SJSA1 (cell line): Measurements from ENCODE around the gene MLC1. TPM values are rescaled to one million over a fixed set of nuclear protein-coding genes. Genes with fewer than 3 reads are reported as not detected.

Experiments
- DNase-seq, 2 experiments: peaks; one replicate each; pipeline ENCODE4 v3.0.0-alpha.2; 2015 to 2020; ENCODE audit warnings: low spot score in 2 of 2, low read depth in 1 of 2
- H3K27ac ChIP-seq: fragments of 250-450 bp; sonication (Bioruptor Pico); 2 replicates; pipeline ENCODE4 v1.5.1; 2020; ENCODE audit warnings: mild to moderate bottlenecking, moderate library complexity
- H3K27me3 ChIP-seq: fragments of 250-450 bp; sonication (Bioruptor Pico); replicated peaks from 2 replicates; pipeline ENCODE4 v1.5.1; 2020; ENCODE audit warnings: mild to moderate bottlenecking, moderate library complexity
- H3K36me3 ChIP-seq: fragments of 250-450 bp; sonication (Bioruptor Pico); 2 replicates; pipeline ENCODE4 v1.5.1; 2020; ENCODE audit warnings: mild to moderate bottlenecking
- H3K4me1 ChIP-seq: fragments of 250-450 bp; sonication (Bioruptor Pico); replicated peaks from 2 replicates; pipeline ENCODE4 v1.6.1; 2021; ENCODE audit warnings: mild to moderate bottlenecking
- H3K4me3 ChIP-seq: fragments of 250-450 bp; sonication (Bioruptor Pico); 2 replicates; pipeline ENCODE4 v1.5.1; 2020; ENCODE audit warnings: mild to moderate bottlenecking
- H3K9me3 ChIP-seq: fragments of 250-450 bp; sonication (Bioruptor Pico); replicated peaks from 2 replicates; pipeline ENCODE4 v1.5.1; 2020; ENCODE audit warnings: mild to moderate bottlenecking
- total RNA-seq: library from RNA; depleted of rRNA; stranded (reverse); fragments of >200 nt; shearing (Covaris generic); gene quantifications from 2 replicates; pipeline ENCODE4 v1.2.3, GENCODE V29; 2014

Gene MLC1
- total RNA-seq, 1 experiment from 2014 or later, result 0.03 TPM

DNA sequence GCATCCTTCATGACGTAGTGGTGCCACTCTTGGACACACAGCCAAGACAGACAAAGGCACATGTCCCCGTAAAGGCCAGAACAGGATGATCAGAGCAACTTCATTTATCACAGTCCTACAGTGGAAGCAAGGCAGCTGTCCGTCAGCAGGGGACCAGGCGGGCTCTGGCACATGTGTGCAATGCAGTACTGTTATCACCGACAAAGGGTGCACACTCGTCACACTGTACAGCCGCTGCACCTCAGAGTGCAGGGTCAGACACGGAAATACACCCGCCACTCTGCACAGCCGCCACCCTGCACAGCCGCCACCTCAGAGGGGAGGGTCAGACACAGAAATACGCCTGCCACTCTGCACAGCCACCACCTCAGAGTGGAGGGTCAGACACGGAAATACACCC lies 59.2 kb downstream of the MLC1 start:
- H3K9me3 ChIP-seq, result no peaks in the 10 kb centered on the region
- H3K36me3 ChIP-seq, result no peaks in the 10 kb centered on the region
- peaks cover 45% of the 10 kb centered on the region for H3K27me3 ChIP-seq
- peaks cover 7% of the 10 kb centered on the region; the same call in 1 of the 2 replicates for H3K4me1 ChIP-seq
- no peak overlapping the region for H3K4me3 ChIP-seq
- H3K27ac ChIP-seq, result no peak overlapping the region
- no peak for DNase-seq

DNA sequence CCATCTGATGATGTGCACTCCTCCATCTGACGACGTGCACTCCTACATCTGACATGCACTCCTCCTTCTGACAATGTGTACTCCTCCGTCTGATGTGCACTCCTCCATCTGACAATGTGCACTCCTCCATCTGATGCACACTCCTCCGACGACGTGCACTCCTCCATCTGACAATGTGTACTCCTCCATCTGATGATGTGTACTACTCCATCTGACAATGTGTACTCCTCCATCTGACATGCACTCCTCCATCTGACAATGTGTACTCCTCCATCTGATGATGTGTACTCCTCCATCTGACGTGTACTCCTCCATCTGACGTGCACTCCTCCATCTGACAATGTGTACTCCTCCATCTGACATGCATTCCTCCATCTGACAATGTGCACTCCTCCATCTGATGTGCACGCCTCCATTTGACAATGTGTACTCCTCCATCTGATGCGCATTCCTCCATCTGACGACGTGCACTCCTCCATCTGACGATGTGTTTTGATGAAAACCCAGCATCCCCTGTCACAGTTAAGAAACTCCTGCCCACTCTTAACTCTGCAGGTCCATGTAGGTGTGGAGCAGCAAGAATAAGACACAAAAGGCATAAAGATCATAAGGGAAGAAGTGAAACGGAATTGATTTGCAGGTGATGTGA lies 62.9 kb downstream of the MLC1 start:
- DNase-seq, result no peak
- no peaks in the 10 kb centered on the region for H3K9me3 ChIP-seq
- H3K36me3 ChIP-seq, result no peaks in the 10 kb centered on the region
- H3K27me3 ChIP-seq, result peaks cover 36% of the 10 kb centered on the region
- no peak overlapping the region for H3K4me3 ChIP-seq
- no peaks in the 10 kb centered on the region for H3K4me1 ChIP-seq
- no peak overlapping the region for H3K27ac ChIP-seq

DNA sequence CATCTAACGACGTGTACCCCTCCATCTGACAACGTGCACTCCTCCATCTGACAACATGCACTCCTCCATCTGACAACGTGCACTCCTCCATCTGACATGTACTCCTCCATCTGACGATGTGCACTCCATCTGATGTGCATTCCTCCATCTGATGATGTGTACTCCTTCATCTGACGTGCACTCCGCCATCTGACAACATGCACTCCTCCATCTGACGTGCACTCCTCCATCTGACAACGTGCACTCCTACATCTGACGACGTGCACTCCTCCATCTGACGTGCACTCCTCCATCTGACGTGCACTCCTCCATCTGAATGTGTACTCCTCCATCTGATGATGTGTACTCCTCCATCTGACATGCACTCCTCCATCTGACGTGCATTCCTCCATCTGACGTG lies 64.6 kb downstream of the MLC1 start:
- H3K36me3 ChIP-seq, result no peaks in the 10 kb centered on the region
- H3K4me1 ChIP-seq, result no peaks in the 10 kb centered on the region
- H3K4me3 ChIP-seq, result no peak overlapping the region
- DNase-seq, result no peak
- H3K27me3 ChIP-seq, result peaks cover 41% of the 10 kb centered on the region
- no peaks in the 10 kb centered on the region for H3K9me3 ChIP-seq
- H3K27ac ChIP-seq, result no peak overlapping the region

- Histone ChIP-seq H3K4me3 (no peak overlapping the region), H3K27ac (no peak overlapping the region), H3K27me3 (peaks cover 38% of the 10 kb centered on the region), H3K9me3 (no peaks in the 10 kb centered on the region), H3K4me1 (no peaks in the 10 kb centered on the region), H3K36me3 (no peaks in the 10 kb centered on the region)
- no peak for DNase-seq
Observed at GRCh38 chr22:50019316-50019715, 65.9 kb downstream of the MLC1 start.

DNA sequence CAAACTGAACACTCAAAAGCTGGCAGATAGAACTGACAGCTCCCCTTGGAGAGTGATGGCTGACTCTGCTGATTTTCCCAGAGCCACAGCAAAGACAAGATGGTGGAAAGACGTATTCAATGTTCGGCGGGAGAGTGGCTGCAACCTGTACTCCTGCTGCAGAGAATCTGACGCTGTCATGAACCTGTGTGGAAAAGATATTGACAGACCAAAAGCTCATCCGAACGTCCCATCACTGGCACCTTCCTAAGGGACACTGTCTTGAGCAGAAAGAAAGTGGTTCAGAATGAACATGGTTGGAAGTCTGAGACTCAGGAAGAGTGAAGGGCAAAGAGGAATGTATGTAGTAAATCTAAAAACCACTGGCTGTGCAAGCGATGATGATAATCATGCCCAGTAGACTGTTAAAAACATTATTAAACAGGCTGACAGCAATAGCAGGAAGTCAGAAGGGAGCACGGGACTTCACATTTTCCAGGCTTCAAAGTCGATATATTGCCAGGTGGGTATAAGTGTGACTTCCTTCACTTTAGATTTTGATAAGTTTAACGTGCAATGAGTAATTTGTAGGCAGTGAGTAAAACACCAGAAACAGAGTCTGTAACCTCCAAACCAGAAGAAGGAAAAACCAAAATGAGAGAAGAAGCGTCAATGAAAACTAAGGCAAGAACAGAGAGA lies 66.5 kb downstream of the MLC1 start:
- no peak for DNase-seq
- H3K36me3 ChIP-seq, result no peaks in the 10 kb centered on the region
- no peaks in the 10 kb centered on the region for H3K4me1 ChIP-seq
- H3K27me3 ChIP-seq, result peaks cover 38% of the 10 kb centered on the region
- no peak overlapping the region for H3K27ac ChIP-seq
- H3K9me3 ChIP-seq, result no peaks in the 10 kb centered on the region
- no peak overlapping the region for H3K4me3 ChIP-seq

DNA sequence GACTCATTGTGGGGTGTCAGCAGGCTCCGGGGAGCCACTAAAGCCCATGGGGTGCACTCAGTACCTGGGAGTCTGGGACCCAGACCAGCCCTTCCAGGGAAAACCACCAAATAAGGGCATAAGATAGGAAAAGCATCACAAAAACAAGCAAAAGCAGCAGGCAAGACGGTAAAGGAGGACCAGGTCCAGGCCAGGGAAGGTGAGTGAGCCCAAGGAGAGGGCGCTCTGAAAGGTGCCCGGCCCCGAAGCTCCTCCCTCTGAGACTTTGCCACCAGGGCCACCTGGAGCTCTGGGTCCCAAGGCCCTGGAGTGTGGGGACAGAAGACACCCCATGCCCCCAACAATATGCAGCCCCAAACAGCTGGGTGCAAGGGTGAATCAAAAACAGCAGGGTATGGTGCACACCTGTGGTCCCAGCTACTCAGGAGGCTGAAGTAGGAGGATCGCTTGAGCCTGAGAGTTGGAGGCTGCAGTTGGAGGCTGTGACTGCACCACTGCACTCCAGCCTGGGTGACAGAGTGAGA lies 67.5 kb downstream of the MLC1 start:
- H3K4me1 ChIP-seq, result no peaks in the 10 kb centered on the region
- H3K4me3 ChIP-seq, result no peak overlapping the region
- no peak overlapping the region for H3K27ac ChIP-seq
- no peak for DNase-seq
- H3K27me3 ChIP-seq, result peaks cover 46% of the 10 kb centered on the region
- H3K36me3 ChIP-seq, result no peaks in the 10 kb centered on the region
- no peaks in the 10 kb centered on the region for H3K9me3 ChIP-seq

DNA sequence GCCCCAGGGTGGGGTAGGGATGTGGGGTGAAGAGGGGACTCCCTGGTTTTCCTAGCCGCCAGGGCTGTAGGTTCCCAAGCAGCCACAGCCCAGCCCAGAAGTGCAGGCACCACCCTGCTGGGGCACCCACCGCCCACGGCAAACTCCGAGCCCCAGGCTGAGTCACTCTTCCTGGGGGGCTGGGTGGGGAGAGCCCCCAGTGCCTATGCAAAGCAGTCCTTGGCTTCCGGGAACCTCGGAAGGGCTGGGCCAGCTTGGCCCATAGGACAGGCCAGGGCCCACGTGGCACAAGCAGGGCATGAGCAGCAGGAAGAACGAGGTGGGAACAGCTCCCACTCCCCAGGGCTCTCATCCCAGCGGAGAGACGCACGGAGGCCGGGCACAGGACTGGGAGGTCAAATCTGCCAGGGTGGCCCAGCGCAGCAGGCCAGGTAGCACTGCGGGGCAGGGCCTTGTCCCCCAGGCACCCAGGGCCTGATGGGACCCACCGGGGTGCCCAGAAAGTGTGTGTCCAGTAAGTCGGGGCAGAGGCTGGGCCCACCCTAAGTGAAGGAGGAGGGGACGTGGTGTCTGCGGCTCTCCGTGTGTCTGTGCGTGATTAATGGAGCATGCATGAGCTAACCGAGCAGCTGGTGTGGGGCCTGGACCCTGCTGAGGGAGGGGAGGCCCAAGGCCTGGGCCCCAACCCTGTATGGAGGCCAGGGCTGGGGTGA lies 68.1 kb downstream of the MLC1 start:
- H3K9me3 ChIP-seq, result no peaks in the 10 kb centered on the region
- DNase-seq, result no peak

GRCh38 chr22:50016308-50016987 lies 68.8 kb downstream of the MLC1 start:
- no peak overlapping the region for H3K4me3 ChIP-seq
- H3K27me3 ChIP-seq, result peaks cover 59% of the 10 kb centered on the region
- H3K27ac ChIP-seq, result no peak overlapping the region

More for the DNA sequence above, 68.1 kb downstream of the MLC1 start:
- Histone ChIP-seq H3K27me3 (peaks cover 52% of the 10 kb centered on the region), H3K36me3 (no peaks in the 10 kb centered on the region), H3K27ac (no peak overlapping the region), H3K4me1 (no peaks in the 10 kb centered on the region), H3K4me3 (no peak overlapping the region)

DNA sequence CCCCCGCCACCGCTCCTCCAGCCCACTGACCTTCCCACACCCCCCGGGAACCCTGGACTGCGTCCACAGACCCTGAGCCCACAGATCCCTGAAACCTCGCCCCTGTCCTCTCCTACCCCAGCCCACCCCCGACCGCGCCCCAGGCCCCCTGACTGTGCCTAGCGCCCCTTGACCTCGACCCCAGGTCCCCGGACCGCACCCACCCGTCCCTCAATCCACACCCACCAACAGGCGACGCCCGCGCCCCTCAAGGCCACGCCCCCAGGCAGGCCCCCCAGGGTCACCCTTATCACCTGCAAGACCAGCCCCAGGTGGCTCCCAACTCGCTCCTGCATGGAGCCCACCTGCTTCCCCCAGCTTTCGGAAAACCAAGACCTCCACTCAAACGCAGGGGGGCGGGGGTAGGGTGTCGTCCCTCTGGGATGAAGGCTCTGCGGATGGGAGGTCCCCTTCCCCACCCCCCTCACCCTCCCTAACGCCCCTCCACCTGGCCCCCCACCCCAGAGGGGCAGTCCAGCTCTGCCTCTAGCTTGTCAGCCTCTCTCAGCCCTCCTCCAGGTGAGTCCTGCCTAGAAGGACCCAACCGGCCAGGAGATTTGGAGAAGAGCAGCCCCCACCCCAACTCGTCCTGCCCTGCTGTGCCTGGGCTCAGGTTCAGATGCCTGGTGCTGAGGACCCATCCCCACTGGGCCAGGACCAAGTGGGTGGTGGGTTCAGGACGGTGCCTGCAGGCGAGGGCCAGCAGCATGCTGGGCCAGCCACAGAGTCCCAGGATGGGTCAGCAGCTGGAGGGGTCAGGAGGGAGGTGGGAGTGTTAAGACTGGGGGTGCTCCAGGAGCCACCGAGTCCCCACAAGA lies 69.5 kb downstream of the MLC1 start:
- H3K27me3 ChIP-seq, result peaks cover 65% of the 10 kb centered on the region

More at GRCh38 chr22:50016308-50016987, 68.8 kb downstream of the MLC1 start:
- no peaks in the 10 kb centered on the region for H3K36me3 ChIP-seq
- DNase-seq, result no peak
- H3K9me3 ChIP-seq, result no peaks in the 10 kb centered on the region
- no peaks in the 10 kb centered on the region for H3K4me1 ChIP-seq

GRCh38 chr22:50014655-50015401 lies 70.4 kb downstream of the MLC1 start:
- DNase-seq, result peak in 1 of 2 experiments; percentile 44
- Histone ChIP-seq H3K4me1 (no peaks in the 10 kb centered on the region), H3K27ac (no peak overlapping the region)

More for the DNA sequence above, 69.5 kb downstream of the MLC1 start:
- Histone ChIP-seq H3K4me3 (no peak overlapping the region), H3K36me3 (no peaks in the 10 kb centered on the region), H3K27ac (no peak overlapping the region), H3K9me3 (no peaks in the 10 kb centered on the region), H3K4me1 (no peaks in the 10 kb centered on the region)
- no peak for DNase-seq

GRCh38 chr22:50014053-50014501 lies 71.1 kb downstream of the MLC1 start:
- Histone ChIP-seq H3K4me3 (no peak overlapping the region), H3K27ac (no peak overlapping the region), H3K27me3 (peaks cover 71% of the 10 kb centered on the region), H3K4me1 (no peaks in the 10 kb centered on the region), H3K36me3 (no peaks in the 10 kb centered on the region), H3K9me3 (no peaks in the 10 kb centered on the region)
- no peak for DNase-seq

More at GRCh38 chr22:50014655-50015401, 70.4 kb downstream of the MLC1 start:
- Histone ChIP-seq H3K36me3 (no peaks in the 10 kb centered on the region), H3K27me3 (peaks cover 71% of the 10 kb centered on the region), H3K9me3 (no peaks in the 10 kb centered on the region), H3K4me3 (no peak overlapping the region)
